ENCODE data around the gene SETDB2.

SETDB2 gene

GRCh38 chr13:49441846-49442245, 2.2 kb upstream of the SETDB2 start:
- DNase-seq (ENCODE audit: low spot score), result no peak
- no peak overlapping the region for H3K4me3 ChIP-seq
- H3K27ac ChIP-seq, result no peak overlapping the region
- TF ChIP-seq CTCF (IDR thresholded peaks at IDR 0.05), result no peak

- DNase-seq (ENCODE audit: low spot score), result no peak
- Histone ChIP-seq H3K4me3 (peak overlapping the region; percentile 91), H3K27ac (peak overlapping the region; percentile 85 to 88)
- no peak for TF ChIP-seq CTCF (IDR thresholded peaks at IDR 0.05)
These were observed 744 bp upstream of the SETDB2 start for GRCh38 chr13:49443357-49443703.

- TF ChIP-seq CTCF (IDR thresholded peaks at IDR 0.05), result no peak
- peak overlapping the region; percentile 91 for H3K4me3 ChIP-seq
- DNase-seq (ENCODE audit: low spot score), result no peak
- peak overlapping the region; percentile 88 for H3K27ac ChIP-seq
These were observed 686 bp downstream of the SETDB2 start for GRCh38 chr13:49444524-49445395.

DNA sequence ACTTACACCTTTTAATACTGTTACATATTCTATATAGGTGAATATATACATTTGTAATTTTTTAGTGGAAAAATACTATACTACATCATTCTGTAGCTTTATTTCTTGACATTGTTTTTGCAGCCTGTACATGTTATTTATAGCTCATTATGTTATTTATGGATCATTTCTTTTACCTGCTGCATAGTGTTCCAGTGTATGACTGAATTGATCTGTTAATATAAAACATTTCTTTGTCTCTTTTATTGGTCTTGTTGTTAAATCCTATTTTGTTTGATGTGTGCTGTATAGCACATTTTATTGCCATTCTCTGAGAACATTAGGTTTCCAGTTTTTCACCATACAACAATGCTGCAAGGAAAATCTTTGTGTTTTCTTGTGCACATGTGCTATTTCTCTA, 2.4 kb downstream of the SETDB2 start:
- Histone ChIP-seq H3K27ac (no peak overlapping the region), H3K4me3 (no peak overlapping the region)
- no peak for DNase-seq (ENCODE audit: low spot score)
- no peak for TF ChIP-seq CTCF (IDR thresholded peaks at IDR 0.05)

GRCh38 chr13:49448753-49449152, 4.7 kb downstream of the SETDB2 start:
- no peak overlapping the region for H3K27ac ChIP-seq
- no peak overlapping the region for H3K4me3 ChIP-seq
- no peak for TF ChIP-seq CTCF (IDR thresholded peaks at IDR 0.05)
- DNase-seq (ENCODE audit: low spot score), result no peak

- no peak overlapping the region for H3K4me3 ChIP-seq
- no peak overlapping the region for H3K27ac ChIP-seq
- TF ChIP-seq CTCF (IDR thresholded peaks at IDR 0.05), result no peak
- DNase-seq (ENCODE audit: low spot score), result no peak
These were observed 6.2 kb downstream of the SETDB2 start for GRCh38 chr13:49450105-49450819.
